ENCODE measurements around the gene PDK1. TPM values are rescaled to one million over a fixed set of nuclear protein-coding genes. Genes with fewer than 3 reads are reported as not detected.

The PDK1 gene
- total RNA-seq, 1 experiment from 2014 or later, result 74.7 TPM

DNA sequence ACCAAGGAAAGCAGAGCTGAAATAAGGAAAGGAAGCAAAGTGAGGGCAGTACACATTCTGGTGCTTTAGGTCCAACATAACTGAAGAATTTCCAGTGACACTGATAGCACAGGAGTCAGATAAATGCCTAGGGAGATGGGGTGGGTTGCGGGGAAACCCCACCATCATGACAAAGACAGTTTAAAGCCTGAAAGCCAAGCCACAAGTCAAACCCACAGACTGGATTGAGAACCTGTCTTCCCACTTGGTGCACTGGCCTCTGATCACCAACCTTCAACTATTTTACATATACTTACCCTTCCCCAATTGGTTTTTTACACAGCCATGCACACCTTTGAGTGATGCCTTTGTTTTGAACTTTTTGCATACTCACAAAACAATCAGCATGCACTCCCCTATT is 22.2 kb upstream of the PDK1 start:
- Mint-ChIP-seq H3K4me3 (peak overlapping the region in 1 of 2 experiments; percentile 15; a peak in 2 of 5 replicates), H3K36me3 (ENCODE audit: insufficient read depth in 1 of 3, low read depth in 3 of 3) (peaks cover 44 to 51% (median 50%) of the 10 kb centered on the region in 3 experiments), H3K9me3 (peaks cover 53 to 68% of the 10 kb centered on the region in 2 experiments), H3K4me1 (peaks cover 40 to 43% of the 10 kb centered on the region in 2 experiments), H3K27ac (peak overlapping the region; percentile 57 to 76 (median 73); a peak in 5 of 7 replicates), H3K27me3 (ENCODE audit: low read depth) (no peaks in the 10 kb centered on the region; the same call in none of the 2 replicates)
- Histone ChIP-seq H3K79me1 (ENCODE audit: insufficient read depth, low read depth, low read length, poor library complexity, severe bottlenecking) (no peaks in the 10 kb centered on the region), H2AK5ac (ENCODE audit: insufficient read length, low read length) (no peak overlapping the region), H3K4me2 (ENCODE audit: insufficient read depth, insufficient read length, low read length) (no peak overlapping the region), H3K9me3 (ENCODE audit: control insufficient read depth, low read depth, low read length) (peaks cover 15% of the 10 kb centered on the region), H3K27ac (ENCODE audit: insufficient read length, low read depth, low read length) (peak overlapping the region; percentile 65), H2BK5ac (ENCODE audit: insufficient read length, low read length) (no peak overlapping the region), H3K4ac (ENCODE audit: low read depth, low read length) (no peak overlapping the region), H2BK120ac (ENCODE audit: low read depth, low read length, poor library complexity, severe bottlenecking) (no peak overlapping the region), H3K14ac (ENCODE audit: insufficient read depth, low read length) (no peak overlapping the region), H4K91ac (ENCODE audit: insufficient read length, low read depth, low read length) (no peak overlapping the region), H3K23ac (ENCODE audit: insufficient read length, low read depth, low read length) (no peak overlapping the region), H3K56ac (ENCODE audit: insufficient read length, low read depth, low read length) (no peak overlapping the region), H4K5ac (ENCODE audit: insufficient read length, low read depth, low read length) (no peak overlapping the region), H3K23me2 (ENCODE audit: insufficient read length, low read depth, low read length, poor library complexity, severe bottlenecking) (no peaks in the 10 kb centered on the region), H3K9ac (ENCODE audit: extremely low read depth, insufficient read length, low read length) (no peak overlapping the region), H4K8ac (replicated peaks; ENCODE audit: insufficient read length, low read depth, low read length) (no peak overlapping the region), H3K18ac (ENCODE audit: insufficient read length, low read depth, low read length) (no peak overlapping the region), H3K27me3 (ENCODE audit: insufficient read depth, low read length) (no peaks in the 10 kb centered on the region), H3K79me2 (ENCODE audit: insufficient read depth, low read length) (no peaks in the 10 kb centered on the region), H2BK15ac (ENCODE audit: low read depth, low read length) (no peak overlapping the region), H2AFZ (ENCODE audit: low read length) (no peak overlapping the region), H3T11ph (ENCODE audit: low read length) (no peak overlapping the region), H2BK20ac (ENCODE audit: low read depth, low read length, poor library complexity, severe bottlenecking) (no peak overlapping the region), H2BK12ac (ENCODE audit: insufficient read length, low read depth, low read length) (no peak overlapping the region), H3K4me1 (ENCODE audit: insufficient read depth, low read length) (peaks cover 16% of the 10 kb centered on the region), H4K20me1 (ENCODE audit: control insufficient read depth, insufficient read depth, insufficient read length) (no peaks in the 10 kb centered on the region)
- TF ChIP-seq, protein P1, sequence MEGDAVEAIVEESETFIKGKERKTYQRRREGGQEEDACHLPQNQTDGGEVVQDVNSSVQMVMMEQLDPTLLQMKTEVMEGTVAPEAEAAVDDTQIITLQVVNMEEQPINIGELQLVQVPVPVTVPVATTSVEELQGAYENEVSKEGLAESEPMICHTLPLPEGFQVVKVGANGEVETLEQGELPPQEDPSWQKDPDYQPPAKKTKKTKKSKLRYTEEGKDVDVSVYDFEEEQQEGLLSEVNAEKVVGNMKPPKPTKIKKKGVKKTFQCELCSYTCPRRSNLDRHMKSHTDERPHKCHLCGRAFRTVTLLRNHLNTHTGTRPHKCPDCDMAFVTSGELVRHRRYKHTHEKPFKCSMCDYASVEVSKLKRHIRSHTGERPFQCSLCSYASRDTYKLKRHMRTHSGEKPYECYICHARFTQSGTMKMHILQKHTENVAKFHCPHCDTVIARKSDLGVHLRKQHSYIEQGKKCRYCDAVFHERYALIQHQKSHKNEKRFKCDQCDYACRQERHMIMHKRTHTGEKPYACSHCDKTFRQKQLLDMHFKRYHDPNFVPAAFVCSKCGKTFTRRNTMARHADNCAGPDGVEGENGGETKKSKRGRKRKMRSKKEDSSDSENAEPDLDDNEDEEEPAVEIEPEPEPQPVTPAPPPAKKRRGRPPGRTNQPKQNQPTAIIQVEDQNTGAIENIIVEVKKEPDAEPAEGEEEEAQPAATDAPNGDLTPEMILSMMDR (conservative IDR thresholded peaks at IDR 0.05), result no peak
- DNase-seq, result no peak
- WGBS (ENCODE audit: extremely low coverage, insufficient read length, low lambda C conversion rate), result no CpG with 5 or more reads among the region's 1 CpG
